Glutamatergic neuron (in vitro differentiated cells): ENCODE data around the gene CDC45. TPM values are rescaled to one million over a fixed set of nuclear protein-coding genes. Genes with fewer than 3 reads are reported as not detected.

Source experiments
- DNase-seq: peaks from one replicate; pipeline ENCODE4 v3.0.0; 2022
- H3K27ac Mint-ChIP-seq: one replicate; pipeline ENCODE4 v1.8.0; 2020; ENCODE audit warnings: mild to moderate bottlenecking, mixed read lengths, inconsistent platforms; ENCODE audit not compliant: unreplicated experiment
- H3K27me3 Mint-ChIP-seq: one replicate; pipeline ENCODE4 v1.8.0; 2020; ENCODE audit warnings: mild to moderate bottlenecking, moderate library complexity, mixed read lengths, inconsistent platforms; ENCODE audit not compliant: unreplicated experiment
- H3K36me3 Mint-ChIP-seq: one replicate; pipeline ENCODE4 v1.8.0; 2020; ENCODE audit warnings: mild to moderate bottlenecking, mixed read lengths, inconsistent platforms; ENCODE audit not compliant: unreplicated experiment
- H3K4me1 Mint-ChIP-seq: one replicate; pipeline ENCODE4 v1.8.0; 2020; ENCODE audit warnings: mild to moderate bottlenecking, low read depth, mixed read lengths, inconsistent platforms; ENCODE audit not compliant: unreplicated experiment
- H3K4me3 Mint-ChIP-seq: one replicate; pipeline ENCODE4 v1.8.0; 2020; ENCODE audit warnings: mild to moderate bottlenecking, mixed read lengths, inconsistent platforms; ENCODE audit not compliant: unreplicated experiment
- H3K9me3 Mint-ChIP-seq: one replicate; pipeline ENCODE4 v1.8.0; 2020; ENCODE audit warnings: mild to moderate bottlenecking, moderate library complexity, mixed read lengths, inconsistent platforms; ENCODE audit not compliant: unreplicated experiment
- CTCF ChIP-seq: fragments of 200-600 bp; sonication (generic); IDR thresholded peaks from one replicate; pipeline ENCODE4 v1.5.0; 2021; ENCODE audit not compliant: partially characterized antibody, unreplicated experiment
- total RNA-seq: library from RNA; stranded (reverse); fragmentation: NEBNext Ultra II Directional; extraction: Animal tissue kit (Norgen Biotek cat#: 25700); gene quantifications from one replicate; pipeline ENCODE4 v1.2.1, GENCODE V29; 2021; ENCODE audit not compliant: unreplicated experiment

CDC45 gene
- total RNA-seq, 1 donor from 2014 or later, result 3.5 TPM

- peaks cover 8% of the 10 kb centered on the region for H3K4me1 Mint-ChIP-seq
- H3K27ac Mint-ChIP-seq, result no peak overlapping the region
- H3K36me3 Mint-ChIP-seq, result no peaks in the 10 kb centered on the region
- peak overlapping the region; percentile 71 for H3K4me3 Mint-ChIP-seq
- no peak for DNase-seq
- no peak for TF ChIP-seq CTCF
- peaks cover 4% of the 10 kb centered on the region for H3K9me3 Mint-ChIP-seq
- peaks cover 2% of the 10 kb centered on the region for H3K27me3 Mint-ChIP-seq
Measured at GRCh38 chr22:19478045-19478900, 1.4 kb upstream of the CDC45 start.

GRCh38 chr22:19478901-19479354 lies 792 bp upstream of the CDC45 start, which contains the start of gene UFD1:
Gene UFD1, minus strand, starts transcription at chr22:19479193. Its CDS starts 108 bp downstream, at chr22:19479085.
- peak within 1 kb of the TSS; percentile 94 for H3K4me3 Mint-ChIP-seq

GRCh38 chr22:19480173-19480568 lies 451 bp downstream of the CDC45 start:
- no peak for DNase-seq
- Mint-ChIP-seq H3K9me3 (peaks cover 4% of the 10 kb centered on the region), H3K27me3 (peaks cover 2% of the 10 kb centered on the region), H3K4me1 (peaks cover 8% of the 10 kb centered on the region), H3K4me3 (peak overlapping the region; percentile 94), H3K27ac (peak overlapping the region; percentile 54), H3K36me3 (no peaks in the 10 kb centered on the region)
- no peak for TF ChIP-seq CTCF

More at GRCh38 chr22:19478901-19479354, 792 bp upstream of the CDC45 start, which contains the start of gene UFD1:
- H3K9me3 Mint-ChIP-seq, result peaks cover 4% of the 10 kb centered on the region
- no peaks in the 10 kb centered on the region for H3K36me3 Mint-ChIP-seq
- TF ChIP-seq CTCF, result no peak
- H3K27ac Mint-ChIP-seq, result peak within 1 kb of the TSS; percentile 99
- peak; percentile 79 for DNase-seq
- H3K27me3 Mint-ChIP-seq, result peaks cover 2% of the 10 kb centered on the region
- H3K4me1 Mint-ChIP-seq, result peaks cover 8% of the 10 kb centered on the region

GRCh38 chr22:19480789-19481188 lies 1.1 kb downstream of the CDC45 start:
- TF ChIP-seq CTCF, result no peak
- peaks cover 7% of the 10 kb centered on the region for H3K4me1 Mint-ChIP-seq
- H3K27ac Mint-ChIP-seq, result no peak overlapping the region
- peaks cover 2% of the 10 kb centered on the region for H3K27me3 Mint-ChIP-seq
- H3K9me3 Mint-ChIP-seq, result peaks cover 4% of the 10 kb centered on the region
- peak overlapping the region; percentile 94 for H3K4me3 Mint-ChIP-seq
- no peaks in the 10 kb centered on the region for H3K36me3 Mint-ChIP-seq
- DNase-seq, result no peak

- Mint-ChIP-seq H3K36me3 (no peaks in the 10 kb centered on the region), H3K27me3 (peaks cover 2% of the 10 kb centered on the region), H3K9me3 (peaks cover 4% of the 10 kb centered on the region), H3K4me1 (peaks cover 3% of the 10 kb centered on the region), H3K4me3 (no peak overlapping the region), H3K27ac (no peak overlapping the region)
- TF ChIP-seq CTCF, result no peak
- no peak for DNase-seq
Measured at GRCh38 chr22:19482297-19482696, 2.6 kb downstream of the CDC45 start.
